CD4-positive, alpha-beta T cell treated with Interleukin-15 for 1 hour (primary cell): ENCODE measurements around the gene TMEM86B.
"Not testable (repeated sequence)": the region's sequence is repeated elsewhere in the genome, so short reads cannot be mapped to it uniquely, and the experiment has no call there.

Experiments used
- DNase-seq: peaks from one replicate; pipeline ENCODE4 v3.0.0-alpha.2; 2020

The TMEM86B gene

GRCh38 chr19:55241143-55241934 is 12.8 kb upstream of the TMEM86B start:
- no peak for DNase-seq

GRCh38 chr19:55240713-55241020 is 12.1 kb upstream of the TMEM86B start:
- DNase-seq = no peak

GRCh38 chr19:55239004-55239403 is 10.4 kb upstream of the TMEM86B start:
- DNase-seq = no peak

GRCh38 chr19:55238030-55238429 is 9.5 kb upstream of the TMEM86B start:
- DNase-seq = no peak

GRCh38 chr19:55232986-55233385 is 4.4 kb upstream of the TMEM86B start:
- DNase-seq = no peak

- no peak for DNase-seq
These were observed 3.7 kb upstream of the TMEM86B start for GRCh38 chr19:55232286-55232602.

- no peak for DNase-seq
These were observed 3.1 kb upstream of the TMEM86B start for GRCh38 chr19:55231391-55232285.

- DNase-seq = no peak
These were observed 2.2 kb upstream of the TMEM86B start for GRCh38 chr19:55230780-55231179.

- DNase-seq = no peak
These were observed 1.8 kb upstream of the TMEM86B start for GRCh38 chr19:55230329-55230728.

GRCh38 chr19:55229789-55230182 is 1.2 kb upstream of the TMEM86B start:
- DNase-seq = no peak

GRCh38 chr19:55229145-55229788 is 704 bp upstream of the TMEM86B start:
- DNase-seq = no peak

- no peak for DNase-seq
These were observed 560 bp downstream of the TMEM86B start for GRCh38 chr19:55228015-55228391.

- DNase-seq = no peak
These were observed 1.1 kb downstream of the TMEM86B start for GRCh38 chr19:55227241-55228014.

GRCh38 chr19:55226788-55227187 is 1.8 kb downstream of the TMEM86B start:
- DNase-seq = no peak

- DNase-seq = no peak
These were observed 2.3 kb downstream of the TMEM86B start for GRCh38 chr19:55226273-55226672.

- DNase-seq = no peak
These were observed 3.1 kb downstream of the TMEM86B start for GRCh38 chr19:55225415-55225958.

- not testable (repeated sequence) for DNase-seq
These were observed 3.7 kb downstream of the TMEM86B start for GRCh38 chr19:55224679-55225414.

- no peak for DNase-seq
These were observed 4.4 kb downstream of the TMEM86B start for GRCh38 chr19:55224038-55224665.

GRCh38 chr19:55223291-55224037 is 5.1 kb downstream of the TMEM86B start:
- no peak for DNase-seq

- no peak for DNase-seq
These were observed 8.0 kb downstream of the TMEM86B start for GRCh38 chr19:55220525-55220924.
